GM12865 (cell line): ENCODE results near the gene CPN2.

Source experiments
- DNase-seq: peaks from one replicate; pipeline ENCODE4 v3.0.0; 2010; ENCODE audit warnings: low read depth
- H3K4me3 ChIP-seq: 2 replicates; pipeline ENCODE4 v1.5.1; 2011; ENCODE audit warnings: mild to moderate bottlenecking, low read depth, low read length, control low read depth
- TF ChIP-seq, protein P1 (sequence below): IDR thresholded peaks from 2 replicates; pipeline ENCODE4 v1.5.1; 2011; ENCODE audit warnings: low read length, control low read depth, low read depth, inconsistent platforms; ENCODE audit not compliant: insufficient read depth; ENCODE audit errors: missing control alignments

Gene CPN2

DNA sequence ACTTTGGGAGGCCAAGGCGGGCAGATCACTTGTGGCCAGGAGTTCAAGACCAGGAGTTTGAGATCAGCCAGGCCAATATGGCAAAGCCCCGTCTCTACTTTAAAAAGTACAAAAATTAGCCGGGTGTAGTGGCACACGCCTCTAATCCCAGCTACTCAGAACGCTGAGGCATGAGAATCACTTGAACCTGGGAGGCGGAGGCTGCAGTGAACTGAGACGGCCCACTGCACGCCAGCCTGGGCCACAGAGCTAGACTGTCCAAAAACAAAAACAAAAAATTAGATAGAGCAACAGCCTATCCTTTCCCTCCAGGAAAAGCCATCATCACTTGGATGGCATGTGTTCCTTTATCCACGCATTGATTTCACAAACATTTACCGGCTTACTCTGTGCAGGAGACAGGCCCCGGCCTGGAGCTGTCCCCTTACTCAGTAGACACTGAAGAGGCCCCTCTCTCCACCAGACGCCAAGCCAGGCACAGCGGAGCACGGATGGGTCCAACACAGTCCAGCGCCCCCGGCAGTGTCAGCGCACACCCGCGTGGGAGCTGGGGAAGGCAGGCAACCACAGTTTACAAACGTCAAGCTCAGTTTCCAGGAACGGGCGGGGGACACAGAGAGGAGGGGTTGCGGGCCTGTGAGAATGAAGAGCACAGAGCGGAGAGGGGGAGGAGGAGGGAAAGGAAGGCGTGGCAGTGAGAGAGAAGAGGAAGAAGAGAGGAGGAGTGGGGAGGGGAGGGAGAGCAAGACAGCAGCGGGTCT is 44.8 kb upstream of the CPN2 start:
- H3K4me3 ChIP-seq = no peak overlapping the region
- TF ChIP-seq, protein P1, sequence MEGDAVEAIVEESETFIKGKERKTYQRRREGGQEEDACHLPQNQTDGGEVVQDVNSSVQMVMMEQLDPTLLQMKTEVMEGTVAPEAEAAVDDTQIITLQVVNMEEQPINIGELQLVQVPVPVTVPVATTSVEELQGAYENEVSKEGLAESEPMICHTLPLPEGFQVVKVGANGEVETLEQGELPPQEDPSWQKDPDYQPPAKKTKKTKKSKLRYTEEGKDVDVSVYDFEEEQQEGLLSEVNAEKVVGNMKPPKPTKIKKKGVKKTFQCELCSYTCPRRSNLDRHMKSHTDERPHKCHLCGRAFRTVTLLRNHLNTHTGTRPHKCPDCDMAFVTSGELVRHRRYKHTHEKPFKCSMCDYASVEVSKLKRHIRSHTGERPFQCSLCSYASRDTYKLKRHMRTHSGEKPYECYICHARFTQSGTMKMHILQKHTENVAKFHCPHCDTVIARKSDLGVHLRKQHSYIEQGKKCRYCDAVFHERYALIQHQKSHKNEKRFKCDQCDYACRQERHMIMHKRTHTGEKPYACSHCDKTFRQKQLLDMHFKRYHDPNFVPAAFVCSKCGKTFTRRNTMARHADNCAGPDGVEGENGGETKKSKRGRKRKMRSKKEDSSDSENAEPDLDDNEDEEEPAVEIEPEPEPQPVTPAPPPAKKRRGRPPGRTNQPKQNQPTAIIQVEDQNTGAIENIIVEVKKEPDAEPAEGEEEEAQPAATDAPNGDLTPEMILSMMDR = no peak

DNA sequence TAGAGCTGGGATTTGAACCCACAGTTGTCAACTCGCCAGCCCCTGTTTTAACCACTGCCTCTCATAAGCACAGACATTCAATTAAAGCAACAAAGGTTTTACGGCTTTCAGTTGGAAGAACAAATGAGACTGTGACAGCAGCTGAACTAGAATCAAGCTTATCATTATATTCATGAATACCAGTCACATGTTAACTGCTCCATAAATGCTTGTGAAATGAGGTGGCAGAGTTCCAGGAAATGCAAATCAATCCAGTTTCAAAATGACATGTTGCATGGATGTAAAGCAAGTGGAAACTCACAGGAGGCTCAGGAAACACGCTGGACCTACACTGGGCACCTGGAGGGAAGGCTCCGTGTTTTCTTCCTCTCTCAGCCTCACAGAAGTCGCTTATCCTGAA is 44.1 kb upstream of the CPN2 start:
- no peak overlapping the region for H3K4me3 ChIP-seq
- TF ChIP-seq, protein P1 = no peak
- no peak for DNase-seq

More for the DNA sequence above, 44.8 kb upstream of the CPN2 start:
- no peak for DNase-seq

DNA sequence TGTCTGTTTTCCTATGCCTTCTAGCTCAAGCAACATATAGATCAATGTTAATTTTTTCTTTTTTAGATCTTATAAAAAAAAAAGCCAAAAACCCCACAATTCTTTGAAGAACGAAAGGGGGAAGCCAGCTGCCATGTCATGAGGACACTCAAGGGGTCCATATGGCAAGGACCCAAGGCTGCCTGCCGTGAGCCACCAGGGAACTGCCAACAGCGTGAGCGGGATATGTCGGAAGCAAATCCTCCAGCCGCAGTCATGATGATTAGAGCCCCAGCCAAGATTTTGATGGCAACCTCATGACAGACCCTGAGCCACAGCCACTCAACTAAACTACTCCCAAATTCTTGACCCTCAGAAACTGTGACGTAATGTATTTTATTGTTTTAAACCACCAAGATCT is 41.4 kb upstream of the CPN2 start:
- TF ChIP-seq, protein P1 = no peak
- no peak overlapping the region for H3K4me3 ChIP-seq
- DNase-seq = no peak

DNA sequence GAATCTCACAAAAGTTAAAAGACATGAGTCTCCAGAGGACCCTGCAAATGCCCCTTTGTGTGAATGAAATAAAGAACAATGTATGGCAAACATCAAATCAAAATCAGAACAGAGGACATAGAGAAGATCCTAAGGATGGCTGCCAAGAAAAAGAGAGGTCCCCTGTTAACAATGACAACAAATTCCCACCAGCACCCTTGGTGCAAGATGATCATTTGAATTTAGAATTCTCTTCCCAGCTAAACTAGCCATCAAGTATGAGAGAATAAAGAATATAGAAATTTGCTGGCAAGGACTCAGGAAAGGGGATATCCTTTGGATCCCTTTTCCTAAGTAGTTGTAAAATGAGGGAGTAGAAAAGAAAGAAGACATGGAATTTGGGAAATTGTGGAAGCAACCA is 39.7 kb upstream of the CPN2 start:
- no peak overlapping the region for H3K4me3 ChIP-seq
- DNase-seq = no peak
- TF ChIP-seq, protein P1 = no peak

DNA sequence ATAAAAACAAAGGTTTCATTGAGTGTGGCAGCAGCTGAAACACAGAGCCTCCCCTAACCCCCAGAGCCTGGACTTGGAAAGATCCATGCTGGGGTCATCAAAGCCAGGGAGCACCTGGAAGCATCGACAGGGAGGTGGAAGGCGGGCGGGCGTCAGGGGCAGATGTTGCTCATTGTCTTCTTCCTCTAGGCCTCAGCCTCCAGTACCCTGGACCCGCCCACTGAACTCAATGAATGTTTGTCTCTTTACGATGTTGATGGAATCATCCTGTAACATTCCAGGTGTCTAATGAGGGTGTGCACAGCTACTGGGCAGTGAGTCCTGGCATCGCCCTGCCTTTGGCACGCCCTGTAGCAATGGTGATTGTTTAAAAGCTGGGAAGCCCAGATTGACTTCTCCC is 38.1 kb upstream of the CPN2 start:
- no peak overlapping the region for H3K4me3 ChIP-seq
- DNase-seq = no peak
- TF ChIP-seq, protein P1 = no peak

DNA sequence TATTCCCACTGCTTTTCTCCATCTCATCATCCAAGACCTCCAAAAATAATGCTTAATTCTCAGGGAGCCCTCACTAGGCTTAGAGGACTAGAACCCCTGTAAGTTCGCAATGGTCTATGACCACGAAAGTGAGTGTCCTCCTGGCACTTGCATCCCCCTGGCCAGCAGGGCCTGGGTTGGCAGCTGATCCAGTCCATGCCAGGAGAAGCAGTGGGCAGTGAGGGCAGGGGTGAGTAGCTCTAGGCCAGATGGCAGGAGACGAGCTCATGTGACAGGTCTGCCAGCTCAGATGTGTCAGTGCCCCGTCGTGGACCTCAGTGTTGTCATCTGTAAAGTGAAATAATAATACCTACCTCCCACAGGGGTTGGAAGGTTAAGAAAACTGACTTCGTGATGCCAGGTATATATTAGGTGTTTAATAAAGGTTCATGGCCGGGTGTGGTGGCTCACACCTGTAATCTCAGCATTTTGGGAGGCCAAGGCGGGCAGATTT is 36.8 kb upstream of the CPN2 start:
- DNase-seq = no peak
- H3K4me3 ChIP-seq = no peak overlapping the region
- TF ChIP-seq, protein P1 = no peak

DNA sequence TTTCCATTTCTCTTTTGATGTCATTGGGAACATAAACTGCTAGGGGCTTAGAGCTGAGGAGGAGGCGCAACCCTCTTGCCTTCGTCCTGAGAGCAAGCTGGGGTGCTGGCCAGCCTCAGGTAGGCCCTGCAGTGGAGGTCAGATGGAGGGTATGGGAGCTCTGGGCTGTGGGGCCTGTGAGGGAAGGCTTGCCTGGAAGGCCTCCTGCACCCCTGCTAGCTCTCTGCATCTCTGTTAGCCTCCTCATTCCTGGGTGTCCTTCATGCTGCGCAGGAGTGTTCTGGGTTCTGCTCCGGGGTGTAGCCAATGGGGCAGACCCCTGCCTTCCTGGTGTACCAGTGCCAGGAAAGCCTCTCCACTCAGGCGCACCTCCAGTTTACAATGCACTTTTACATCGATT is 36.1 kb upstream of the CPN2 start:
- no peak for DNase-seq
- TF ChIP-seq, protein P1 = no peak
- H3K4me3 ChIP-seq = no peak overlapping the region
